NCI-H2029 (cell line): ENCODE data around the gene OR51B4.
"Not testable (repeated sequence)": the region's sequence is repeated elsewhere in the genome, so short reads cannot be mapped to it uniquely, and the experiment has no call there.

Experiments used
- DNase-seq: peaks from one replicate; lab custom pipeline; 2025; lab: John Stamatoyannopoulos, UW

The OR51B4 gene

DNA sequence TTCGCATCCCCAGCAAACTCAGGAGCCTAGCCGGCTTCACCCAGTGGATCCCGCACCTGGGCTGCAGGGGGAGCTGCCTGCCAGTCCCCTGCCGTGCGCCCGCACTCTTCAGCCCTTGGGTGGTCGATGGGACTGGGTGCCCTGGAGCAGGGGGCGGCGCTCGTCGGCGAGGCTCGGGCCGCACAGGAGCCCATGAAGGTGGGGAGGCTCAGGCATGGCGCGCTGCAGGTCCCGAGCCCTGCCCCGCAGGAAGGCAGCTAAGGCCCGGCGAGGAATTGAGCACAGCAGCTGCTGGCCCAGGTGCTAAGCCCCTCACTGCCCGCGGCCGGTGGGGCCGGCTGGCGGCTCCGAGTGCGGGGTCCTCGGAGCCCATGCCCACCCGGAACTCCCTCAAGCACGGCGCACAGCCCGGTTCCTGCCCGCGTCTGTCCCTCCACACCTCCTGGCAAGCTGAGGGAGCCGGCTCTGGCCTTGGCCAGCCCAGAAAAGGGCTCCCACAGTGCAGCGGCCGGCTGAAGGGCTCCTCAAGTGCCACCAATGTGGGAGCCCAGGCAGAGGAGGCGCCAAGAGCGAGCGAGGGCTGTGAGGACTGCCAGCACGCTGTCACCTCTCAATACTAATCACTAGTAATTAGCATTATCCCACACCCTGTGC is 7.3 kb downstream of the OR51B4 start:
- not testable (repeated sequence) for DNase-seq

DNA sequence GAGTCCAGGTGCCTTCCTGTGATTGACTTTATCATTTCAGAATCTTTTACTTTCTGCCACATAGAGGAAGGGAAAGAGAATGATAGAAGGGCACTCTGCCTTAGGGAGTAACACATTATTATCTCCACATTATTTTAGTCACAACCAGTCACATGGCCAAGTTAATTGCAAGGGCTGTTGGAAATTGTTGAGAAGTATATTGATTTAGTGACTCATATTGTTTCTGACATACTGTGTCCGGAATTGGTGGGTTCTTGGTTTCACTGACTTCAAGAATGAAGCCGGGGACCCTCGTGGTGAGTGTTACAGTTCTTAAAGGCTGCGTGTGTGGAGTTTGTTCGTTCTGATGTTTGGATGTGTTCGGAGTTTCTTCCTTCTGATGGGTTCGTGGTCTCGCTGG is 8.7 kb downstream of the OR51B4 start:
- no peak for DNase-seq

DNA sequence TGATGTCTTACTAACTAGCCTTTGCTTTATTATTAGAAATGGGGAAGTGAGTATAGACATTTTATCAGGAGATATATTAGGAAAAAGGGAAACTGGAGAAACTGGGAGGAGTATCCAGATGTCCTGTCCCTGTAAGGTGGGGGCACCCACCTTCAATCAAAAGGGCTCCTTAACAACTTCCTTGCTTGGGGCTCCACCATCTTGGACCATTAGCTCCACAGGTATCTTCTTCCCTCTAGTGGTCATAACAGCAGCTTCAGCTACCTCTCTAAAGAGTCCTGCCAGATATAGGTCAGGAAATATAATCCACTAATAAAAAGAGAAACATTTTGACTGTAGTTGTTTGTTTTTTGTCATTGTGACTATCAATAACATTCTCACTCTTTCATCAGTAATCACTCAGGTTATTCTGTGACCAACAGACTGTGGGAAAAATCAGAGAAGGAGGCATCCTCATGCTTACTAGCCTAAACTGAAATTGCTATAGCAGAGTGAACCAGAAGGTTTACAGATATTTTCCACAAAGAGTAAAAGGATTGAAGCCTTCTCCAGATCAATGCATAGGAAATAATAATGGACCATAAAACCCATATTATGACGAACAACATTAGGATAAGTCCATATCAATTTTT is 10.4 kb downstream of the OR51B4 start:
- DNase-seq = no peak

DNA sequence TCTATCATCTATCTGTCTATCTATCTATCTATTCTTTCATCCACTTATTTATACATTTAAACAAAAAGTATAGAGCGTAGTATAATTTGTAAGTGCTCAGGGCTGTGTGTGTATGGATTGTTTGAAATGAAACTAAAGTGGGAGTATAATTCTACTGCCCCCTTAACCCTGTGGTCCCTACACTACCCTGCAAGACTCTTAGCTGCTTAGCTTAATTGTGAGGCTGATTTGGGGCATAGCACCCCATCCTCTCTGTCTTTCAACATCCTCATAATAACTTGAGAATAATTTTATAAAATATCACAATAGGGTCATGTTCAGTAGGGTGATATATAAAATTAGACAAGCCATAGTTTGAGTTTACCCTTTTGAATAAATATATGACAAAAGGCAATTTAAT is 11.6 kb downstream of the OR51B4 start:
- no peak for DNase-seq

DNA sequence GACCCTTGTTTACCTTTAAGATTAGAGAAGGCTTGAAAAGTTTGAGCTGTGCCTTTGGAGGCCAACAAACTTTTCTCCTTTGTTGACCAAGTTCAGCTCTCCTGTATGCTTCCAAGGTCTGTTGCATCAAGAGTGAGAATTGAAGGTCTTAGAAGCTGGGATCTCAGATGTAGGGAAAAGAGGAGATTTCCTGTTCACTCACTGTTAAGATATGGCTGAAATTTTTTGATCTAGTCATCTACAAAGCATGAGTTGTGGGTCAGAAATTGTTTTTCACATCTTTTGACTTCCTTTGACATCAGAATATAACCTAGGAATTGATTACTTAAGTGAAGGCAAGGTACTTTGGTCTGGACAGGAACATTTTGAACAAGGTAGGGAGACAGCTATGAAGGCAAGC is 12.1 kb downstream of the OR51B4 start:
- no peak for DNase-seq

DNA sequence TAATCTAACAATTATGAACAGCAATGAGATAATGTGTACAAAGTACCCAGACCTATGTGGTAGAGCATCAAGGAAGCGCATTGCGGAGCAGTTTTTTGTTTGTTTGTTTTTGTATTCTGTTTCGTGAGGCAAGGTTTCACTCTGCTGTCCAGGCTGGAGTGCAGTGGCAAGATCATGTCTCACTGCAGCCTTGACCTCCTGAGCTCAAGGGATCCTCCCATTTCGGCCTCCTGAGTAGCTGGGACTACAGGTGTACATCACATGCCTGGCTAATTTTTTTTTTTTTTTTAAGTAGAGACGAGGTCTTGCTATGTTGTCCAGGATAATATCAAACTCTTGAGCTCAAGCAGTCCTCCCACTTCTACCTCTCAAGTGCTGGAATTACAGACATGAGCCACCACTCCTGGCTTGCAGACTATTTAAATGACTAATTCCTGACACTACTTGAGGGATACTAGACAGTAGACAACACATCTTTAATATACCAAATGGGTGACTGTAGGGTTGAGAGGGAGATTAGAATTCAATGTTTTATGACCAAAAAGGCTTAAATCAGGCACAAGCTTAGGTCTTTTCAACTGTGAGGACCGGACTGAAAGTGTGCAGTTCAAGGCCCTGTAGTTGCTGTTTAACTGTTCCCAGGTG is 12.7 kb downstream of the OR51B4 start:
- DNase-seq = no peak

DNA sequence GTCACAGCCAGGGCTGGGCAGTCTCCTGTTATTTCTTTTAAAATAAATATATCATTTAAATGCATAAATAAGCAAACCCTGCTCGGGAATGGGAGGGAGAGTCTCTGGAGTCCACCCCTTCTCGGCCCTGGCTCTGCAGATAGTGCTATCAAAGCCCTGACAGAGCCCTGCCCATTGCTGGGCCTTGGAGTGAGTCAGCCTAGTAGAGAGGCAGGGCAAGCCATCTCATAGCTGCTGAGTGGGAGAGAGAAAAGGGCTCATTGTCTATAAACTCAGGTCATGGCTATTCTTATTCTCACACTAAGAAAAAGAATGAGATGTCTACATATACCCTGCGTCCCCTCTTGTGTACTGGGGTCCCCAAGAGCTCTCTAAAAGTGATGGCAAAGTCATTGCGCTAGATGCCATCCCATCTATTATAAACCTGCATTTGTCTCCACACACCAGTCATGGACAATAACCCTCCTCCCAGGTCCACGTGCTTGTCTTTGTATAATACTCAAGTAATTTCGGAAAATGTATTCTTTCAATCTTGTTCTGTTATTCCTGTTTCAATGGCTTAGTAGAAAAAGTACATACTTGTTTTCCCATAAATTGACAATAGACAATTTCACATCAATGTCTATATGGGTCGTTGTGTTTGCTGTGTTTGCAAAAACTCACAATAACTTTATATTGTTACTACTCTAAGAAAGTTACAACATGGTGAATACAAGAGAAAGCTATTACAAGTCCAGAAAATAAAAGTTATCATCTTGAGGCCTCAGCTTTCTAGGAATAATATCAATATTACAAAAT is 13.4 kb downstream of the OR51B4 start:
- no peak for DNase-seq

DNA sequence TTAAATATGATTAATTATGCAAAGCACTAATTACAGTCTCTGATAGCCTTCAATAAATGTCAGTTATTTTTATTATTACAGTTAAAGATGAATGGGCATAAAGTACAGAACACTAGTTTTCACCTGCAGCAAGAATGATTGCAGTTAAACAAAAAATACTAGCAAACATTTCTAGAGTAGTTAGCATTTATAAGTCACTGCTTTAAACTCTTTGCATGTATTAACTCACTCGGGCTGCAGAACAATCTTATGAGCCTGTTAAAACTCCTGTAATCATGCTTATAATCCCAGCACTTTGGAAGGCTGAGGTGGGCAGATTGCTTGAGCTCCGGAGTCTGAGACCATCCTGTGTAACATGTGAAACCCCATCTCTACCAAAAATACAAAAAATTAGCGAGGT is 14.8 kb downstream of the OR51B4 start:
- no peak for DNase-seq

DNA sequence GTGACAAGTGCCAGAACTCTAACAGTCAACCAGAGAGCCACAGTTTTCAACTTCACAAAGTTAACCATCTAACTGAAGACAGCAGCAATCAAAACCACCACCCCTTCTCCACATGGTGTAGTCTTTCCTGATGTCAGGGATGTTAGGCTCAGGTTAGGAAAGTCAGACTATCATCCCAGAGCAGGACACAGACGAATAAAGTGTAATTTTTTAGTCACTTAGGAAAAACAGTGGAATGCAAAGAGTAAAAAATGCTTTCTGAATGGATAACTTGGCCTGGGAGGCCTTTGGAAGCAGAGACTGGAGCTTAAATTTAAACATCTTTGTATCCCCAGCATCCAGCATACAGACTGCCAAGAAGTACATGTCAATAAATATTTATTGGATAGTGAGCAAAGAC is 15.4 kb downstream of the OR51B4 start:
- no peak for DNase-seq

DNA sequence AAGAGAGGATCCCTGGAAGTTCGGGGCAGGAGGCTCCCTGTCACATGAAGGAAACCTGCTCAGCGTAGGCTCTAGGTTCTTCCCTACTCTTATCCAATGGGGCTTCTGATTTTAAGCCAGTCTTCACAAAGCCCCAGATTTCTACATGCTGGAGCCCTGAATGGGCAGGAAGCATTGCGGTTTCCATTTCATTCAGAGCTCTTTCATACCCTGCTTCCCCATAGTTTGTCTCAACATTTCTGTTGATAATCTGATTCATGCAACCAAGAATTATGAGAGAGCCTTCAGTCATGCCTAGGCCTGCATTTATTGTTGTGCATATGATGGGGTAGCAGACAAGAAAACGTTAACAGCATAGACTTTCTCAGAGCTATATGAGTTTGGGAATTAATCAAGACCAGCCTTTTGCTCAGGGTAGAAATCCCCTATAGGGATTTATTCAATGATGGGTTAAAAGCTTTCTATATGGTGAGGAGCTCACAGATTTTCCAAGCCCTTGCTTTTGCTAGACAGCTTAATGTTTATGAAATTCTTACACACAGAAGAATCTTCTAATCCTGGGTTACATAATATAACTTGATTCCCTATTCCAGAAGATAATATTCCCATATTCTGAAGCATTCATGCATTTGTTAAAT is 15.9 kb downstream of the OR51B4 start:
- no peak for DNase-seq

DNA sequence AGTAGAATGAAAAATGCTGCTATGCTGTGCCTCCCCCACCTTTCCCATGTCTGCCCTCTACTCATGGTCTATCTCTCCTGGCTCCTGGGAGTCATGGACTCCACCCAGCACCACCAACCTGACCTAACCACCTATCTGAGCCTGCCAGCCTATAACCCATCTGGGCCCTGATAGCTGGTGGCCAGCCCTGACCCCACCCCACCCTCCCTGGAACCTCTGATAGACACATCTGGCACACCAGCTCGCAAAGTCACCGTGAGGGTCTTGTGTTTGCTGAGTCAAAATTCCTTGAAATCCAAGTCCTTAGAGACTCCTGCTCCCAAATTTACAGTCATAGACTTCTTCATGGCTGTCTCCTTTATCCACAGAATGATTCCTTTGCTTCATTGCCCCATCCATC is 17.1 kb downstream of the OR51B4 start:
- DNase-seq = no peak

DNA sequence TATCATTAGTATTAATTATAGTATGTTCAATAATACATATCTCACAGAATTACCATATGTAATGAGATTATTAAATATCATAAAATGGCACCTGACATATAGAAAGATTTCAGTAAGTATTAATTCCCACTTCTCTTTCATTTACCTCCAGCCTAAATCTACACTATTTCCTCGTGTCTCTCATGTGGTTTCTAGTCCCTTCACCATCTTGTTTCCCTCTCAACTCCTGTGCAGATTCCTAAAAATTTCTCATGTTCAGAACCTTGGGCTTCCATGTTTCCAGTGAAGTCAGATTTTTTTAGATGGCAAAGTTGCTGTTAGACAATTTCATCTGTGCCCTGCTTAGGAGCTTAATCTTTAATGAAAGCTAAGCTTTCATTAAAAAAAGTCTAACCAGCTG is 17.9 kb downstream of the OR51B4 start:
- DNase-seq = no peak

DNA sequence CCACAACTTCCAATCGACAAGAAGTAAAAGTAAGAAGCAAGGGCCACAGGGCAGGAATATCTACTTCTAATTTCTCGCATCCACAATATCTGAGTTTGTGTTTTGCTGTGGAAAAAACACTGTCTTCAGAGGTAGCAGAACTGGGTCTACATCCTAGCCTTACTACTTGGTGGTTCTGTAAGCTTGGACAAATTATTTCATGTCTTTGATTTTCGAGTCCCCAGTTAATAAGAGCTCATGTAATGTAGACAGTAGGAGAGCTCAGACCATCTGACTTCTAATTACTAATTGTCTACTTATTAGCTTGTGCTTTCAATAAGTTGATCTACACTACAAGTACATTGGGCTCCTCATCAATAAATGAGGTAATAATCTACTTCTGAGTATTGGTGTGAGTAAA is 18.7 kb downstream of the OR51B4 start:
- DNase-seq = no peak

DNA sequence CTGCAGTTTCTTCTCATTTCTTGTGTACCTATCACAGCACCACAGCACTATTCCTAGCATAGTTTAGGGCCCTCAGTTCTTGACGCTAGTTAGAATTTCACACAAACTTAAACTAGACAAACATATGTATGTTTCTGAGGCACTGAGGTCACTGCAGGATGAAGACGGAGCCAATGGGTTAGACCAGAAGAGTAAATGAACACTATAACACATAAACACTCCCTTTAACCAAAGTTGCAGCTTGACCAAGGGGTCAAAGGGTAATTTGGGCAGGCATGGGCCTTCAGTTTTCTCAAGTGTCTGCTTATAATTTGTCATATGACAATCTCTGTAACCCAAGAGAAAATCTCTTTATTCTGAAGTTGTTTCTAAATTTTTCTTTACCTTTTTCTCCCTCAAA is 19.1 kb downstream of the OR51B4 start:
- DNase-seq = no peak

DNA sequence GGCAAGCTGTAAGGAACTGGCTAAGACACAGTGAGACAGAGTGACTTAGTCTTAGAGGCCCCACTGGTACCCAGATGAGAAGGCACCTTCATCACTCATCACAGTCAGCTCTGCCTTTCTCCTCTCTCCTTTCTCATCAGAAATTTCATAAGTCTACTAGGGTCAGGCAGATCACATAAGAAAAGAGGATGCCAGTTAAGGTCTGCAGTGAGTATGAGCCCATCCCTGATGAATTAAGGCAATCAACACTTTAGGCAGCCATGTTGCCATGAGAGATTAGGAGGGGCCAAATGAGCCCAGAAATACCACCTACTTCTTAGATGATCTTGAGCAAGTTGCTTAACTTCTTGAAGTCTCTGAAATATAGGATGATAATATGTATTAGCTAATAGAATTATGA is 20.1 kb downstream of the OR51B4 start:
- DNase-seq = no peak

DNA sequence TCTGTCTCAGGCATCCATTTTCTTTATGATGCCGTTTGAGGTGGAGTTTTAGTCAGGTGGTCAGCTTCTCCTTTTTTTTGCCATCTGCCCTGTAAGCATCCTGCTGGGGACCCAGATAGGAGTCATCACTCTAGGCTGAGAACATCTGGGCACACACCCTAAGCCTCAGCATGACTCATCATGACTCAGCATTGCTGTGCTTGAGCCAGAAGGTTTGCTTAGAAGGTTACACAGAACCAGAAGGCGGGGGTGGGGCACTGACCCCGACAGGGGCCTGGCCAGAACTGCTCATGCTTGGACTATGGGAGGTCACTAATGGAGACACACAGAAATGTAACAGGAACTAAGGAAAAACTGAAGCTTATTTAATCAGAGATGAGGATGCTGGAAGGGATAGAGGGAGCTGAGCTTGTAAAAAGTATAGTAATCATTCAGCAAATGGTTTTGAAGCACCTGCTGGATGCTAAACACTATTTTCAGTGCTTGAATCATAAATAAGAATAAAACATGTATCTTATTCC is 21.1 kb downstream of the OR51B4 start:
- DNase-seq = no peak

DNA sequence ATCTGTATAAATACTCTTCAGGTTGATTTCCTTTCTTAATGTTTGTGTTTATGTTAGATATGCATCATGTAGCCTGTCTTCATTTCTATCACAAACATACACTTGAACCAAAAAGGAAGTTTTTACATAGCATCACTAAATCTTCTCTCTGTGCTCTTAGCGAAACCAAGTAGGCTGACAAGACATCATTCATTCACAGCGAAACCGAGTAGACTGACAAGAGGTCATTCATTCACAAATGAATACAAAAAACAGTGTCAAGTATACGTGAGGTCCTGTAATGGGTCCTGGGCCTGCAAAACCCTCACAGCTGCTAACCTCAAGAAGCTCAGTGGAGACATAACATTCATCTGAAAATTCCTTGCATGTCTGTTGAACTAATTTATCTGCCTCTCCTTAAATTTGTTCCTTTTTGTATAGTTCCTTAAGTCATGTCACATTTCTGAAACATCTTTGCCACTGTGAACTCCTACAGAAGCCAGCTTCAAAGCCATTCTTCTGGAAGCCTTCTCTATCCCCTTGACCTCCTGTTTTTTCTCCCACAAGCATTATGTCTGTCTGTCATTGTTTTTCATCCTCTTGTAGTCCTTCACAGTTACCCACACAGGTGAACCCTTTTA is 22.2 kb downstream of the OR51B4 start:
- DNase-seq = no peak

DNA sequence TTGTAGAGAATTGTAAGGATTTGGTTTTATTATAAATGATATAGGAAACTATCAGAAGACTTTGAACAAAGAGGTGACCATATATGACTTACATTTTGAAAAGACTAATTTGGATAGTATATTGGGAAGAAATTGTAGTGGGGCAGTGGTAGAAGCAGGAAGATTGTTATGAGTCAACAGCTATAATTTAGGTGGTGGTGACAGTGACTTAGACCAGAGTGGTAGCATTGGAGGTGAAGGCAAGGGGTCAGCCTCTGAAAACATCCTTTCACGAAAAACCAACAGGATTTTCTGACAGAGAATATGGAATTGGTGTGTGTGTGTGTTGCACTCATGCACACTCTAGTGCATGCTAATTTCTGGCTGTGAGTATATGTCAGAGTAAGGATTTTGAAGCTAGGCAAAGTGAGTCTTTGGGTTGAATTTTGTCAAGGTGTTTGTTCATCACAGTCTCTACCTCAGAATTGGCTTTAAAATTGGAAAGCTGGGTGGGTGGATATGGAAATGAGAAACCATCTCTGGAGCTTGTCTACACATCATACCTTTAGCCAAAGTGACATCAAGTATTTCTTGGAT is 23.9 kb downstream of the OR51B4 start:
- DNase-seq = no peak

DNA sequence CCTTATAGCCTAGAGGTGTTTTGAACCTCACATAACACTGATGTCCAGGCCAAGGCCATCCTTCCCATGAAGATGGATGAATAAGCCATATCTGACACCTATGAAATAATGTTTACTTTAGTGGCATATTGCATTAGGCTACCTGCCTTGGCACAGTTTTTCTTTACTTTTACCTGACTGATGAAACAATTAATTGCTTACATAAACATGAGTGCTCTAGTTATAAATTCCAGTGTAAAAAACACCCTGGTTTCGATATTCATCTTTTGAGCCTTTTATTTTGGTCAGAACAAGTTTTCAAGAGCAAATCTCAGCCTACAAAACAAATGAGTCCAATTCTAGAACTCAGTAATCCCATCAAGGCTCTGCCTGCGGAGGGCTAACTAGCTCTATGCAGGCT is 25.0 kb downstream of the OR51B4 start:
- no peak for DNase-seq

DNA sequence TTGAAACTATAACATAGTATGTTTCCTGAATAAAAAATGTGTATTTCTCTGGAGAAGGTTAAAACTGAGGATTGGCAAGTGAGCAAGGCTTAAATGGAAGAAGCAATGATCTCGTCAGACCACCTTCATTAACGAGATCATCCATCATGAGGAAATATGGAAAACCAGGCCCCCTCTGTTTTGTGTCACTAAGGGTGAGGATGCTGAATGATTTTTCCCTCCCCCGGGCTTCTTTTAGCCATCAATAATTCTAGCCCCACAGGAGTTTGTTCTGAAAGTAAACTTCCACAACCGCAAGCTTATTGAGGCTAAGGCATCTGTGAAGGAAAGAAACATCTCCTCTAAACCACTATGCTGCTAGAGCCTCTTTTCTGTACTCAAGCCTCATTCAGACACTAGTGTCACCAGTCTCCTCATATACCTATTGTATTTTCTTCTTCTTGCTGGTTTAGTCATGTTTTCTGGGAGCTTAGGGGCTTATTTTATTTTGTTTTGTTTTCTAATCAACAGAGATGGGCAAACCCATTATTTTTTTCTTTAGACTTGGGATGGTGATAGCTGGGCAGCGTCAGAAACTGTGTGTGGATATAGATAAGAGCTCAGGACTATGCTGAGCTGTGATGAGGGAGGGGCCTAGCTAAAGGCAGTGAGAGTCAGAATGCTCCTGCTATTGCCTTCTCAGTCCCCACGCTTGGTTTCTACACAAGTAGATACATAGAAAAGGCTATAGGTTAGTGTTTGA is 26.2 kb downstream of the OR51B4 start:
- DNase-seq = no peak

DNA sequence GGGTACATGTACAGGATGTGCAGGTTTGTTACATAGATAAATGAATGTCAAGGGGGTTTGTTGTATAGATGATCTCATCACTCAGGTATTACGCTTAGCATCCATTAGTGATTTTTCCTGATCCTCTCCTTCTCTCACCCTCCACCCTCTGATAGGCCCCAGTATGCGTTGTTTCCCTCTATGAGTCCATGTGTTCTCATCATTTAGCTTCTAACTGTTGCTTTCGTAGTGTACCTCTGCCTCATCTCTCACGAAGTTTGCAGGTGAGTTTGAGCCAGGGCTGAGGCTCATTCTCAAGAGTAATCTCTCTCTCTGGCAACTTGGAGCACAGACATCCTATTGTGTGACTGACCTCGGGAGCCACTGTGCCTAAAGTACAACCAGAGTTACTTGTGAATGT is 27.4 kb downstream of the OR51B4 start:
- no peak for DNase-seq
